T-helper 2 cell treated with Interferon-gamma antibody and Interleukin-4, amounts not matched to agents 100 ng/mL and 5 ng/mL, for 36 hours (primary cell): ENCODE results near the gene GPR62. TPM values are rescaled to one million over a fixed set of nuclear protein-coding genes. Genes with fewer than 3 reads are reported as not detected.
"Not testable (repeated sequence)": the region's sequence is repeated elsewhere in the genome, so short reads cannot be mapped to it uniquely, and the experiment has no call there.

Source experiments
- intact Hi-C: fragments of 100-400 bp; cut with micrococcal nuclease; formaldehyde crosslinking; loops from one replicate; pipeline ENCODE4 v1.15.1; 2023
- total RNA-seq: library from RNA; stranded (reverse); gene quantifications from 2 replicates; pipeline ENCODE4 v1.2.3, GENCODE V29; 2022

Gene GPR62, protein sequence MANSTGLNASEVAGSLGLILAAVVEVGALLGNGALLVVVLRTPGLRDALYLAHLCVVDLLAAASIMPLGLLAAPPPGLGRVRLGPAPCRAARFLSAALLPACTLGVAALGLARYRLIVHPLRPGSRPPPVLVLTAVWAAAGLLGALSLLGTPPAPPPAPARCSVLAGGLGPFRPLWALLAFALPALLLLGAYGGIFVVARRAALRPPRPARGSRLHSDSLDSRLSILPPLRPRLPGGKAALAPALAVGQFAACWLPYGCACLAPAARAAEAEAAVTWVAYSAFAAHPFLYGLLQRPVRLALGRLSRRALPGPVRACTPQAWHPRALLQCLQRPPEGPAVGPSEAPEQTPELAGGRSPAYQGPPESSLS
- not detected in 2 replicates for total RNA-seq

DNA sequence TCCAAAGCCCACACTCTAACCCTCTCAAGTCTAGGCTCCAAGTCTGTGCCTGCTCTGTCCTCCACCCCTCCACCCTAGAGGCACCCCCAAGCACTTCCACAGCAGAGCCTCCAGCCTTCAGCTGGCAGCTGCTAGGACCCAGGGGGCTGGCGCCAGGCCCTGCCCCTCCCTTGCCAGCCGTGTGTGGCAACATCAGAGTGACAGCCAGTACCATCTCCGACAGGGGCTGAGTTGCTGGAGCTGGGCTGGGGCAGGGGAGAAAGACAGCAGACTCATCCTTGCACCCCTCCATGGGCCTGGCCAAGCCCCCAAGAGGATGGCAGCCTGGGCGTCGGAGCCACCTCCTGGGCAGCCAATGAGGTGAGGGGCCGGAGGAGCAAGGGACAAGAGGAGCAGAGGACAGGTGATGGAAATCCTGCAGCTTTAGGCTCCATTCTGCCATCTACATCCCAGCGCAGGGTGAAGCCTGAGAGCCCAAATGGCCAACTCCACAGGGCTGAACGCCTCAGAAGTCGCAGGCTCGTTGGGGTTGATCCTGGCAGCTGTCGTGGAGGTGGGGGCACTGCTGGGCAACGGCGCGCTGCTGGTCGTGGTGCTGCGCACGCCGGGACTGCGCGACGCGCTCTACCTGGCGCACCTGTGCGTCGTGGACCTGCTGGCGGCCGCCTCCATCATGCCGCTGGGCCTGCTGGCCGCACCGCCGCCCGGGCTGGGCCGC lies at the start of gene GPR62:
Gene GPR62, plus strand, starts transcription at position 207 of the 718 bp plus-strand sequence. Its CDS starts 272 bp downstream, at position 479.
- intact Hi-C loops, result no loop called here

DNA sequence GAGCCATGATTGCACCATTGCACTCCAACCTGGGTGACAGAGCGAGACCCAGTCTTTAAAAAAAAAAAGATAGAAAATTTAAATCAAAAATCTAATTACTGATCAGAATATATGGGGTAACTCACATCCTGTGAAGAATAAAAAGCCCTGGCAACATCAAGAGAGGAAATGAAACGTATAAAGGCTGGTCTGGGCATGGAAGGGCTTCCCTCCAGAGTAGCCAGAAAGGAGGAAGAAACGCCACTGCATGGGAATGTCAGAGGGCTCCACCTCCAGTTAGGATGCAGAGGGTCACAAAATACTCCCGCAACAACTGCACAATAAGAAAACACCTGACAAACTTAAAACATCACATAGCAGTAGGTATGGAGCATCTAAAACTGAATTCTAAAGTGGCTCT lies 47.2 kb upstream of the GPR62 start:
- intact Hi-C loops, result no loop called here

DNA sequence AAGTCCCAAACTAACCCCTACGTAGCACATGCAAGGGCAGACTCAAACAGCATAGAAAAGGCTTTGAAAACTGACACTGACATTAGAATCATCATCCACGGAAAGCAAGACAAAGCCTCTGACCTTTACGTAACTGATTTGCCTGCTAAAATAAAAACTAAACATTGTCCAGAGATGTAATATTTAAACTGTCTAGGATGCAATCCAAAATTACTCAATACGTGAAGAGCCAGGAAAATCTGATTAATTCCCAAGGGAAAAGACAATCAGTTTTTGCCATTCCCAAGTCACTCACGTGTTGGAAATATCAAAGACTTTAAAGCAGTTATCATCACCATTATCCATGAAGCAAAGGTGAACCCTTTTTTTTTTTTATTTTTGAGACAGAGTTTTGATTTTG lies 38.8 kb upstream of the GPR62 start:
- intact Hi-C loops, result no loop called here

DNA sequence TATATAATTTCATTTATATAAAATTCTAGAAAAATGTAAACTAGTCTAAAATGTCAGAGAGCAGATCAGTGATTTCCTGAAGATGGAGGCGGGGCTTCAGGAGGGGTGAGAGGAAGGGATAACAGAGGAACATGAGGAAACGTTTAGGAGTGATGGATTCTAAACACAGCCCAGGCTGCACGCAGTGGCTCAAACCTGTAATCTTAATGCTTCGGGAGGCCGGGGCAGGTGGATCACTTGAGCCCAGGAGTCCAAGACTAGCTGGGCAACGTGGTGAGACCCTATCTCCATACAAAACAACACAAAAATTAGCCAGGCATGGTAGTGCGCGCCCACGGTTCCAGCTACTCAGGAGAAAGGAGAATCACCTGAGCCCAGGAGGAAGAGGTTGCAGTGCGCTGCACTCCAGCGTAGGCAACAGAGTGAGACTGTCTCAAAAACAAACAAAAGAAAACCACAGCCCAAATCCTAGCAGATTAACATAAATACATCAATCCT lies 34.1 kb upstream of the GPR62 start:
- intact Hi-C loops, result no loop called here

DNA sequence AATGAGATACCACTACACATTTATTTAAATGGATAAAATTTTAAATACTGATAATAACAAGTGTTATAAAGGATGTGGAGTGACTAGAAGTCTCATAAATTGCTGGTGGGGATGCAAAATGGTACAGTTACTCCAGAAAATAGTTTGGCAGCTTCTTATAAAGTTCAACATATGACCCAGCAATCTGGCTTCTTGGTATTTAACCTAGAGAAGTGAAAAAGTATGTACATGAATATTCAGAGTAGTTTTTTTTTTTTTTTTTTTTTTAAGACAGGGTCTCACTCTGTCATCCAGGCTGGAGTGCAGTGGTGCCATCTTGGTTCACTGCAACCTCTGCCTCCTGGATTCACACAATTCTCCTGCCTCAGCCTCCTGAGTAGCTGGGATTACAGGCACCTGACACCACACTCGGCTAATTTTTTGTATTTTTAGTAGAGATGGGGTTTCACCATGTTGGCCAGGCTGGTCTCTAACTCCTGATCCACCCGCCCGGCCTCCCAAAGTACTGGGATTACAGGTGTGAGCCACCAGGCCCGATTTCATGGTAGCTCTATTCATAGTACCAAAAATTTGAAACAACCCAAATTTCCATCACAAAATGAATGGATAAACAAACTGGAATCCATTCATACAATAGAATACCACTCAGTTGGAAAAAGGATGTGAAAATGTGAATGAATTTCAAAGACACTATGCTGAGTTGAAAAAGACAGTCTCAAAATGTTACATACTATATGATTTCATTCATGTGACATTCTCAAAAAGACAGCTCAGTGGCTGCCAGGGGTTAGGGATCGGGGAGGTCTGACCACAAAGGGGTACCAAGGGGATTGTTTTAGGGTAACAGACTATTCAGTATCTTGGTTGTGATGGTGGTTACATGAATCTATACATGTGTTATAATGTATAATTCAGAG lies 27.9 kb upstream of the GPR62 start:
- intact Hi-C loops, result no loop called here

DNA sequence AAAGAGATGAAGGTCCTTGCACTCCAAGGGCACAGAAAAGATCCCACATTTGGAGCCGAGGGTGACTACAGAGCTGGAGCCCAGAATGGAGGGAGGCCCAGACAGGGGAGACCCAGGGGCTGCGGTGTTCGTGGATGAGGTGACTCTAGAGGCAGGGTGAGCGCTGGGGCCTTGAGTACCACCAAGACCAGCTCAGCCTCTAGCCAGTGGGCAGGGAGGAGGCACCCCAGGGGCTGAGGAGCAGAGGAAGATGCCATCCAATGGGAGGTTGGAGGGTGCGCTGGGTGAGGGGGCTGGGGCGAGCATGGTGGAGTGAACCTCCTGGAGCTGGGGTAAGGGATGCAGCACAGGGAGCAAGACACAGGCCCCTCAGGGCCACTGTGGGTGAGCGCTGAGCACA lies 26.7 kb upstream of the GPR62 start:
- intact Hi-C loops, result no loop called here

DNA sequence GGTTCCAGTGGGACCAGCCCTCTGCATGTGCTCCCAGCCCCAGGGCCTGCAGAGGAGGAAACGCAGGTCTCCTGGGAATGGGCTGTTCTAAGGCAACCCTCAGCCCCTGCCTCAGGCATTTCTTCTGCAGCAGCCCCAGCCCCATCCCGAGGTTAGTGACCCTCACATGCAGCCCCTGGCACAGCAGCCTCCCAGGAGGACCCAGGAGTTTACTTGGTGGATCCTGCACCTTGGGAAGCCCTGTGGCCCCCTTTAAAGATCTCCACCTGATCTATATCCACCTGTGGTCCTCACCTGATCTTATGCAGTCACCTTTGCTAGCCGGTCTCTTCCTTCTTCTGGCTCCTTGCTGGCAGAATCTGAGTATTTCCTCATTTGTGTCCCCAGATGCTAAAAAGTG lies 26.2 kb upstream of the GPR62 start:
- intact Hi-C loops, result not testable (repeated sequence)

DNA sequence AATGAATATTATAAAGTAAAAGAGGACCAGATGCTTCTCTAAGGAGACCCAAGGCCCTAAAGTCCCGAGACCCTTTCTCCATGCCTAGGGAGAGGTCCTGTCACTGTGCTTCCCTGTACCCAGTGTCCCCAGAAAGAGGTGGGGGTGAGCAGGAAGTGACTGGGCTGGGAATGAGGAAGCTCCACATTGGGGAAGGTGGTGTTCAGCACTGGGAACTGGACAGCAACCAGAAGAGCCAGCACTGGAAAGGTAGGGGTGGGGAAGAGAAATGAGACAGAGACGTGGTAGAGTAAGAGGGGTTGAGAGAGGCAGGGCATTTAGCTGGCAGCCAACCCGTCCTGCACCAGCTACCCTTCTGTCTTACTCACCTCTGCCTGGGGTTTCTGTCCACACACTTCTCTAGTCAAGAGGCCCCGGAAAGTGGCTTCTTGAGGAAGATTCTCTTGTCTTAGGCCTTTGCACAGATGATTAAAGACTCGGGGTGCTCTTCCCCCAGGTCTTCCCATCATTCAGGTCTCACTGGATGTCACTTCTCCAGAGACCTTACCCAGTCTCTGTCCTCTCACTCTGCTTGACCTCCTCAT lies 25.7 kb upstream of the GPR62 start:
- intact Hi-C loops, result no loop called here

DNA sequence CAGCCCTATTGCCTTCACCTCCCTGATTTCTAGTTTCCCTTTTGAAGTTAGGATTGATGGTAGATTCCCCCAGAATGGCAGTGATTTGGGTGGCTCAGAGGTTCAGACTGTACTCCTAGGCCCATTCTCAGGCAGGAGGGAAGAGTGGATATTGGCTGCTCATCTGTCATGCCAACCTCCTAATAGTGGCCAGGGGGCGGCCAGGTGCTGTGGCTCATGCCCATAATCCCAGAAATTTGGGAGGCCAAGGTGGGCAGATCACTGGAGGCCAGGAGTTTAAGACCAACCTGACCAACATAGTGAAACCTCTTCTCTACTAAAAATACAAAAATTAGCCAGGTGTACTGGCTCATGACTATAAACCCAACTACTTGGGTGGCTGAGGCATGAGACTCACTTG lies 24.7 kb upstream of the GPR62 start:
- intact Hi-C loops, result no loop called here

DNA sequence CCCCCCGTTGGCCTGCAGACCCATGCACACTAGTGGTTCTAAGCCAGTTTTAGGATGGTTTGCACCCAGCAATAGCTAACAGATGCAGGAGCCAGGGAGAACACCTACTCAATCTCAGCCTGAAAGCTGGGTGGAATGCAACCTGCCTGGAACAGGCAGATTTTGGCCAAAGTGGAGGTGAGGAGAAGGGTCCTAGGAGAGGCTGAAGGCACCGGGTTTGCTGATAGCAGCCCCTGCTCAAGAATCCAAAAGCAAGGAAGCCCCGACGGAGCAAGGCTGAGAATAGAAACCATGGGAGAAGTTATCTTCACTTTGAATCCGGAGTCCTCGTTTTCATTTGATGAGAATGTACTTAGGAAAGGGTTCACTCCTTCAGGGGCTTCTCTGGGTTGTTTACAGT lies 23.4 kb upstream of the GPR62 start:
- intact Hi-C loops, result no loop called here

DNA sequence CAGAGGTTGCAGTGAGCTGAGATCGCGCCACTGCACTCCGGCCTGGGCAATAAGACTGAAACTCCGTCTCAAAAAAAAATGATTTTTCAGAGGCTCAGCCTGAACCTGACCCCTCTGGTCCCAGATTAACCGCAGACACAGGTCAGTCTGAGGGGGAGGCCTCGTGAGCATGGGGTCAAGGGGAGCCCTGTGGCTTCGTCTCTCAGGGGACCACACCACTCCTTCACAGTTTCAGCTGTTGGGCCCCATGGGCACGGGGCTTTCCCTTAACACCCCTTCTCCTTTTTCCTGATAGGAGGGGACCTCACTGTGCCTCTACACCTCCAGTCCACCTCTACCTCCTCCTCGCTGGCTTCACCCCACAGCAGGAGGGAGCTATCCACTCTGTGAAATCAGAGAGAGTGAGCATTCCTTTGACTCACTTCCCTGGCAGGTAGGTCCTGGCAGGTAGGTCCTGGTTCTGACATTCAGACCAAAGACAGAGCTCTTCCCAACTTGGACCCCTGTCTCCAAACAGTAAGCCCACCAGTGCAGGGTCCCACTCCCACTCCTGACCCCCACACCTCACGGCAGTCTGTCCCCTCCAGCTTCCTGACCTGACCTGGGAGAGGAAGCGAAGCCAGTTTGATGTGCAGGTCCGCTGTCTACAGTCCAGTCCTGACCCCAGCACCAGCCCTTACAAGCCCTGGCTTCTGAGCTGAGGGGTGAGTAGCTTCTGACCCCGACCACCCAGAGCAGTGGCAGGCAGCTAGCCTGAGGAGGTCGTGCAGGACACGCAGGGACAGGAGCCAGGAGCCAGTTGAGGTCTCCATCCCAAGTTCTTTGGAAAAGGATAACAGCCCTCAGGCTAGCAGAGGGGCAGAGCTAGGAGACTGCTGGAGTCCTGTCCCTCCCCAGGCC lies 22.5 kb upstream of the GPR62 start:
- intact Hi-C loops, result no loop called here

DNA sequence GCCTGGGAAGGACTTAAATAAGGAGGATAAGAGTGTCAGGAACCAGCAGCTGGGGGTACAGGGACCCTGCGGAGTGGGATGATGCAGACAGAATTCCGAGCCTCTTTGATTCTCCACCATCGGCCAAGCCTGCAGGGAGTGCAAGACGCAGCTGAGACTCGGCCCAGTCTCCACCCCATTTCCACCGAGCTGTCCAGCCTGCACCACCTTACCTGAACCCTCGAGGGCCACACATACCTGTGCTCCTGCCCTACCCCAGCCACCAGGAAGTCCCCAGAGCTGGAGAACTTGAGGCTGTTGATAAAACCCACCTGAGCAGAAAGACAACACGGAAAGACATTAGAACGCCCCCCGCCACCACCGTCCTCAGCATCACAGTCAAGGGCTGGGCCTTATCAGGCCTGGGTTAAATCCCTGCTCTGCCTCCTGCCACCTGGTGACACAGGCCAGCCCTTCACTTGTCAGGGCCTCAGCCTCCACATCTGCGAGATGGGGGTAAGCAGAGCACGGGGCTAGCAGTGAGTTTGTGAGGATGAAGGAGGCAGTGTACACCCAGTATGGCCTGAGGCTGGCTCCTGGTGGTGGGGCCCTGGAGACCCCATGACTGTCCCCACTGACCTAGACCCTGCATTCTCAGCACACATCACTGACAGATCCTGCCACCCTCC lies 21.6 kb upstream of the GPR62 start:
- intact Hi-C loops, result no loop called here

DNA sequence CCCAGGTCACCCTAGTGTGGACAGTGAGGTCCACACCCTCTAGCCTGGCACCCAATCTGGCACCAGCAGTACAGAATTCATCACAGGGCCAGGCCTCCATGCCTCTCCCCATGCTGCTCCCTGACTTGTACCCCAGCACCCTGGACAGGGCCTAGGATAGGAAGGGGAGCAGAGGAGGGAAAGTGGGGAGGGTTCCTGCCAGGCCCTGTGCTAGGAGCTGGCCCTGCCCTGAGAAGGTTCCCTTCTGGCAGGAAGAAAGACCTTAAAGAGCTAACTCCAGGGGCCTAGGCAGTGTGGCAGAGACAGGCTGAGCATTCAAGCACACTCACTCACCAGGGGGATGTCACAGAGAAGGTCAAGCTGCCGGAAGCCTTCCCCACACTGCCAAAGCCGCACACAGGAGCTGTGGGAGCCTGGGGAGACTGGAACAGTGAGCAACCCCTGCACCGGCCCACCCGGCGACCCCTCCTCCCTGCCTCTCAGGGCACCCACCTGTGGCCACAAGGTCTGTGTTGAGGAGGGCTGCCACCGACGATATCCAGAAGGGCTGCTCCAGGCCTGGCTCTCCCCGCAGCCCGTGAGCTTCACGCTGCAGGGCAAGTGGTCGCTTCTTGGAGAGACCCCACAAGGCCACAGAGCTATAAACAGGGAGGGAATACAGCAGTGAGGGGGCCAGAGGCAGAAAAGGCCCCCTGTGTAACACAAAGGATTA lies 20.9 kb upstream of the GPR62 start:
- intact Hi-C loops, result no loop called here

DNA sequence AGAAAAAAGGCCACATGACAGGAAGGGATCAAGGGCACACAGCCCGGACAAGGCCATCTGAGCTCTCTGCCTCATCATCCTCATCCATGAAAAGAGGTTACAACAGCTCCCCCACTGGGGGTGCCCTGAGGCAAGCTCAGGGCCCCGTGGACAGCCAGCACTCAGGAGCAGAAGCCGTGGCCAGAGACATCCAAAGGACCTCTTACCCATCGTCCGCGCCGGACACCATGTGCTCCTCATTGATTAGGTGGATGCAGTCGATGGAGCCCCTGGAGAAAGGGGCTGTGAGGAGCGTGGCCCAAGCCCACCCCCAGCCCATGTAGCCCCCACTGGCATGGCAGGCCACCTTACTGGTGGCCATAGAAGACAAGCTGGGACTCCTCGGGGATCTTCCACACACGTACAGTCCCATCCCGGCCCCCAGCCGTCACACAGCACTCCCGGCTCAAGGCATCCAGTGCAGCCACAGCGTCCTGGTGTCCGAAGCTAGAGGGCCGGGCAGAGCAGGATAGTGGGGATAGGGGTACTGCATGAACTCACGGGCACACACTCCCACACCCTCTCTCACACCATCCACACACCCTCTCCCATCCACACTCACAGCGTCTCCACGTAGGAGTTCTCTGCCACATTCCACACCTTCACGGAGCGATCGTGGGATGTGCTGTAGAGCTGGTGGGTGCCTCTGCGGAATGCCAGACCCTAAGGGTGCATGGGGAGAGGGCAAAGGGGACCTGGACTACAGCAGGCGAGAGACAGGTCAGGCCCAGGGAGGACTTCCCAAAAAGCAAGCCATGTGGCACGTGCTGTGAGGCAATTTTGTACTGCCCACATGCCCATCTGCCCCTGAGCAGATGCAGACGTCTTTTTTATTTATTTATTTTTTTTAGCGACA lies 19.9 kb upstream of the GPR62 start:
- intact Hi-C loops, result no loop called here

DNA sequence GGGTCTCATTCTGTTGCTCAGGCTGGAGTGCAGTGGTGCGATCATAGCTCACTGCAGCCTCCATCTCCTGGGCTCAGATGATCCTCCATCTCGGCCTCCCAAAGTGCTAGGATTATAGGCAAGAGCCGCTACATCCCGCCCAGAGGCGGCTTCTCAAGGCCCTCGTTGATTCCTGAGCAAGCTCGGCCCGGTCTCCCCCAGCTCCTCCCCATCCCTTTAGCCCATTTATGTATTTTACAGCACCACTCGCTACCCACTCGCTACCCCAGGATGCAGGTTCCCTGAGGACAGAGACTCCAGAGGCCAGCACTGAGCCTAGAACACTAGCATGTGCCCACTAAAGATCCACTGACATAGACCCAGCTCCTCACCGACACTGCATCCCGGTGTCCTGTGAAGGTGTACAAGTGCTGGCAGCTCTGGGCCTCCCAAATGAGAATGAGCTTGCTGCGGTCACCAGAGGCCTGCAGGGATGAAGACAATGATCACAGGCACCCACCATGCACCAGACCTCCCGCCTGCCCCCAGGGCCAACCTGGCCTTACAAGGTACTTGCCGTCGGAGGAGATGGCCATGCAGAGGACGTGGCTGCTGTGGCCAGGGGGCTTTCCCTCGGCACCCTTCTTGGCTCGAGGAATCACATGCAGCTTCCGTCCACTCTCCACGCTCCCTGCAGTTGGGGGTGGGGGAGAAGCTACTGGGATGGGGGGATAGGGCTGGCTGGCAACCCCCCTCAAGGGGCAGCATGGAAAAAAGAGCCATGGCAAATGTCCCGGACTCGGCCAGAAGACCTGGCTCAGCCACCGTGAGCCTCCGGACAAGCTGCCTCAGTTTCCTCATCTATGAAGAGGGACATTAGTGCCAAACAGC lies 19.1 kb upstream of the GPR62 start:
- intact Hi-C loops, result no loop called here

DNA sequence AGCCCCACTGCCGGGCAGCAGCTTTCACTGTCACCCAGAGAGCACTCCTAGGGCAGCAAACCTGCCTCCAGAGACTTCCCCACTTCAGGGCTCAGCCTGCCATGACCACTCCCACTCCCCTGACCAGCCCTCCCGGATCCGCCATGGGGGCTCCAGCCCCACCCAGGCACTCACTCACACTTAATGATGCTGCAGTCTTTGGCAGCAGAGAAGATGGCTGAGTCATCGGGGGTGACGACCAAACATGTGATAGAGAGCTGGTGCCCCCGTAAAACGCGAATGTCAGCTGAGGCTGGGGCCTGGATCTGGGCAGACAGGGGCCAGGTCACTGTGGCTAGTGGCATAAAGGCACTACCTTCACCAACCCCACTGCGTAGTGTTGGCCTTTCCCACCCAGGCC lies 18.2 kb upstream of the GPR62 start:
- intact Hi-C loops, result no loop called here
